GM23338 (cell line): ENCODE results near the gene HS6ST3. TPM values are rescaled to one million over a fixed set of nuclear protein-coding genes. Genes with fewer than 3 reads are reported as not detected.
A peak's percentile ranks its signal among the peaks of the same experiment; 100 is the strongest.

Experiments used
- ATAC-seq: fragments of 200-7000 bp; cut with Tn5 transposase; 3 replicates; pipeline ENCODE4 v1.9.1; 2020
- DNase-seq: peaks from one replicate; pipeline ENCODE4 v3.0.0-alpha.2; 2015; ENCODE audit warnings: low spot score
- H2AFZ ChIP-seq: fragments of 200-600 bp; sonication (generic); 2 replicates; pipeline ENCODE4 v1.8.0; 2016; ENCODE audit warnings: antibody characterized with exemption, mild to moderate bottlenecking, moderate library complexity
- H3F3A ChIP-seq: fragments of 200-600 bp; sonication (generic); replicated peaks from 2 replicates; pipeline ENCODE4 v1.8.0; 2017; ENCODE audit warnings: antibody characterized with exemption, mixed run types, low read depth
- H3K27ac ChIP-seq: fragments of 200-600 bp; sonication (generic); 2 replicates; pipeline ENCODE4 v1.6.1; 2016; ENCODE audit warnings: low read depth
- H3K27me3 ChIP-seq: fragments of 200-600 bp; sonication (generic); 2 replicates; pipeline ENCODE4 v1.8.0; 2016; ENCODE audit warnings: mild to moderate bottlenecking, mixed run types, moderate library complexity; ENCODE audit not compliant: insufficient read depth
- H3K36me3 ChIP-seq: fragments of 200-600 bp; sonication (generic); 2 replicates; pipeline ENCODE4 v1.8.0; 2016; ENCODE audit warnings: mild to moderate bottlenecking; ENCODE audit not compliant: insufficient read depth
- H3K4me1 ChIP-seq: fragments of 200-600 bp; sonication (generic); 2 replicates; pipeline ENCODE4 v1.8.0; 2016; ENCODE audit warnings: mild to moderate bottlenecking, moderate library complexity; ENCODE audit not compliant: insufficient read depth
- H3K4me2 ChIP-seq: fragments of 200-600 bp; sonication (generic); 2 replicates; pipeline ENCODE4 v1.7.1; 2017; ENCODE audit warnings: mixed run types
- H3K4me3 ChIP-seq: fragments of 200-600 bp; sonication (generic); 2 replicates; pipeline ENCODE4 v1.6.1; 2016; ENCODE audit warnings: mixed run types
- H3K79me2 ChIP-seq: fragments of 200-600 bp; sonication (generic); replicated peaks from 2 replicates; pipeline ENCODE4 v1.8.0; 2017; ENCODE audit warnings: mild to moderate bottlenecking; ENCODE audit not compliant: insufficient read depth
- H3K9me2 ChIP-seq: fragments of 200-600 bp; sonication (generic); 2 replicates; pipeline ENCODE4 v1.8.0; 2017; ENCODE audit not compliant: insufficient read depth
- H4K20me1 ChIP-seq: fragments of 200-600 bp; sonication (generic); replicated peaks from 2 replicates; pipeline ENCODE4 v1.8.0; 2017; ENCODE audit warnings: mild to moderate bottlenecking; ENCODE audit not compliant: insufficient read depth
- H3K27ac Mint-ChIP-seq: 2 replicates; pipeline ENCODE4 v1.8.0; 2020; ENCODE audit warnings: inconsistent platforms, mild to moderate bottlenecking, moderate library complexity, mixed read lengths
- H3K27me3 Mint-ChIP-seq: 3 replicates; pipeline ENCODE4 v1.8.0; 2022; ENCODE audit warnings: low read depth, mild to moderate bottlenecking, moderate library complexity, mixed read lengths, inconsistent platforms; ENCODE audit not compliant: insufficient read depth, poor library complexity
- H3K36me3 Mint-ChIP-seq: 3 replicates; pipeline ENCODE4 v1.8.0; 2021; ENCODE audit warnings: low read depth, mild to moderate bottlenecking, inconsistent platforms, moderate library complexity, mixed read lengths
- H3K4me1 Mint-ChIP-seq: 3 replicates; pipeline ENCODE4 v1.8.0; 2020; ENCODE audit warnings: mild to moderate bottlenecking, inconsistent platforms, mixed read lengths
- H3K4me3 Mint-ChIP-seq: 3 replicates; pipeline ENCODE4 v1.8.0; 2021; ENCODE audit warnings: moderate library complexity, mild to moderate bottlenecking, inconsistent platforms, mixed read lengths
- H3K9me3 Mint-ChIP-seq: 3 replicates; pipeline ENCODE4 v1.8.0; 2020; ENCODE audit warnings: moderate library complexity, mild to moderate bottlenecking, inconsistent platforms, mixed read lengths
- EZH2 ChIP-seq: fragments of 200-600 bp; sonication (generic); IDR thresholded peaks from one replicate; pipeline ENCODE4 v1.8.0; 2017; ENCODE audit warnings: antibody characterized with exemption, mild to moderate bottlenecking, low read depth; ENCODE audit not compliant: unreplicated experiment
- EZH2phosphoT487 ChIP-seq: fragments of 200-600 bp; sonication (generic); IDR thresholded peaks from one replicate; pipeline ENCODE4 v1.8.1; 2018; ENCODE audit warnings: antibody characterized with exemption; ENCODE audit not compliant: unreplicated experiment
- JUNB ChIP-seq: IDR thresholded peaks from one replicate; pipeline ENCODE4 v1.6.1; 2016; ENCODE audit warnings: antibody characterized with exemption; ENCODE audit not compliant: unreplicated experiment
- NANOG ChIP-seq: IDR thresholded peaks from 2 replicates; pipeline ENCODE4 v1.6.1; 2016; ENCODE audit warnings: antibody characterized with exemption, borderline replicate concordance
- STAT1 ChIP-seq: IDR thresholded peaks from one replicate; pipeline ENCODE4 v1.6.1; 2016; ENCODE audit warnings: antibody characterized with exemption; ENCODE audit not compliant: unreplicated experiment
- ZNF114 ChIP-seq: fragments of 250-450 bp; sonication (Bioruptor Pico); IDR thresholded peaks from 2 replicates; pipeline ENCODE4 v1.5.0; 2020; ENCODE audit warnings: mild to moderate bottlenecking, moderate library complexity
- ZNF331 ChIP-seq: fragments of 250-450 bp; sonication (Bioruptor Pico); IDR thresholded peaks from 2 replicates; pipeline ENCODE4 v1.5.0; 2020; ENCODE audit warnings: low read depth, mild to moderate bottlenecking, moderate library complexity
- polyA plus RNA-seq: library from polyadenylated mRNA; unstranded; fragments of >200 nt; fragmentation: Nextera tagmentation; extraction: Ambion mirVana; gene quantifications from 2 replicates; pipeline ENCODE4 v1.2.1, GENCODE V29; 2016
- total RNA-seq: library from RNA; depleted of rRNA; stranded (reverse); fragments of >200 nt; shearing (Covaris generic); gene quantifications from 2 replicates; pipeline ENCODE4 v1.2.3, GENCODE V29; 2014
- TF ChIP-seq, protein P1 (sequence below): IDR thresholded peaks from one replicate; pipeline ENCODE4 v1.6.1; 2018; ENCODE audit warnings: antibody characterized with exemption; ENCODE audit not compliant: unreplicated experiment
- TF ChIP-seq, protein P2 (sequence below): IDR thresholded peaks from 2 replicates; pipeline ENCODE4 v1.6.1; 2016; ENCODE audit warnings: antibody characterized with exemption

Gene HS6ST3
- total and polyA plus RNA-seq, 2 experiments from 2014 or later, result 0.52 to 0.80 TPM

DNA sequence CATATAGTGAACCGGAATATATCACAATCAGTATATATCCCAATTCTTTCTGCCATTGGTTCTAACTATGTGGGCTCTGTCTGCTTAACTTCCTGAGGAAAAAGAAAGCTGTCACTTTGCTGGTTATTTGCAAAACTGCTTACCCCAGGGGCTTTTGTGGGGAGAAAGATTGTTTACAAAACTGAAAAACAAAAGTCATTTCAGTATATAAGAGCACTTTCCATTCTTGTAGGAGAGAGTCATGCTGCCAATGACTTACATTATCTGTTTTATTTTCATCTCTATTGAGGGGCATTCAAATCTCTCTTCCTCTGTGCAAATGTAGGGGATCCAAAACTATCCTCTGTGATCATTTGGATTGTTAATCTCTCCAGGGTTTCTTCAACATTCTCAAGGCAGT is 3.2 kb upstream of the HS6ST3 start (continued):
- TF ChIP-seq EZH2phosphoT487 (no peak), NANOG (no peak), JUNB (no peak), STAT1 (no peak)

DNA sequence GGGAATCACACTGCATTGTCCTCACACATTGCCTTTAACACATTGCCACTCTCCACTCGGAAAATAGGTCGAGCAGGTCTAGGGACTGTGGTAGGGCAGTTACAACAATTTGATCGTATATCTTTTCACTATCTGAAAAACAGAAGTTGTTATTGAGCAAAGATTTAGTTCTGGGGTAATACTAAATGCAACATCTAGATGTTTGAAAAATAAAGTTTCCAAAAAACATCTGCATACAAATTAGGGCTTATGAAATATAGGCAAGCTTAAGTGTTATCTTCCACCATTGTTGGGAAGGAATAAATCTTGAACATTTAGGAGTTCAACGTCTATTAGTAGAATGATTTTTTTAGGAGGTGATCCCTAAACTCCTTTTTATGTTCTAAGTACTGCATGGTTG is 768 bp upstream of the HS6ST3 start:
- H3K27ac Mint-ChIP-seq, result no peak overlapping the region
- no peak for TF ChIP-seq STAT1
- no peak for TF ChIP-seq EZH2
- TF ChIP-seq ZNF331 (CRISPR knock-in tag), result no peak
- TF ChIP-seq ZNF114, result no peak
- TF ChIP-seq, protein P1, sequence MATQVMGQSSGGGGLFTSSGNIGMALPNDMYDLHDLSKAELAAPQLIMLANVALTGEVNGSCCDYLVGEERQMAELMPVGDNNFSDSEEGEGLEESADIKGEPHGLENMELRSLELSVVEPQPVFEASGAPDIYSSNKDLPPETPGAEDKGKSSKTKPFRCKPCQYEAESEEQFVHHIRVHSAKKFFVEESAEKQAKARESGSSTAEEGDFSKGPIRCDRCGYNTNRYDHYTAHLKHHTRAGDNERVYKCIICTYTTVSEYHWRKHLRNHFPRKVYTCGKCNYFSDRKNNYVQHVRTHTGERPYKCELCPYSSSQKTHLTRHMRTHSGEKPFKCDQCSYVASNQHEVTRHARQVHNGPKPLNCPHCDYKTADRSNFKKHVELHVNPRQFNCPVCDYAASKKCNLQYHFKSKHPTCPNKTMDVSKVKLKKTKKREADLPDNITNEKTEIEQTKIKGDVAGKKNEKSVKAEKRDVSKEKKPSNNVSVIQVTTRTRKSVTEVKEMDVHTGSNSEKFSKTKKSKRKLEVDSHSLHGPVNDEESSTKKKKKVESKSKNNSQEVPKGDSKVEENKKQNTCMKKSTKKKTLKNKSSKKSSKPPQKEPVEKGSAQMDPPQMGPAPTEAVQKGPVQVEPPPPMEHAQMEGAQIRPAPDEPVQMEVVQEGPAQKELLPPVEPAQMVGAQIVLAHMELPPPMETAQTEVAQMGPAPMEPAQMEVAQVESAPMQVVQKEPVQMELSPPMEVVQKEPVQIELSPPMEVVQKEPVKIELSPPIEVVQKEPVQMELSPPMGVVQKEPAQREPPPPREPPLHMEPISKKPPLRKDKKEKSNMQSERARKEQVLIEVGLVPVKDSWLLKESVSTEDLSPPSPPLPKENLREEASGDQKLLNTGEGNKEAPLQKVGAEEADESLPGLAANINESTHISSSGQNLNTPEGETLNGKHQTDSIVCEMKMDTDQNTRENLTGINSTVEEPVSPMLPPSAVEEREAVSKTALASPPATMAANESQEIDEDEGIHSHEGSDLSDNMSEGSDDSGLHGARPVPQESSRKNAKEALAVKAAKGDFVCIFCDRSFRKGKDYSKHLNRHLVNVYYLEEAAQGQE, result no peak
- TF ChIP-seq, protein P2, sequence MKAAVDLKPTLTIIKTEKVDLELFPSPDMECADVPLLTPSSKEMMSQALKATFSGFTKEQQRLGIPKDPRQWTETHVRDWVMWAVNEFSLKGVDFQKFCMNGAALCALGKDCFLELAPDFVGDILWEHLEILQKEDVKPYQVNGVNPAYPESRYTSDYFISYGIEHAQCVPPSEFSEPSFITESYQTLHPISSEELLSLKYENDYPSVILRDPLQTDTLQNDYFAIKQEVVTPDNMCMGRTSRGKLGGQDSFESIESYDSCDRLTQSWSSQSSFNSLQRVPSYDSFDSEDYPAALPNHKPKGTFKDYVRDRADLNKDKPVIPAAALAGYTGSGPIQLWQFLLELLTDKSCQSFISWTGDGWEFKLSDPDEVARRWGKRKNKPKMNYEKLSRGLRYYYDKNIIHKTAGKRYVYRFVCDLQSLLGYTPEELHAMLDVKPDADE, result no peak
- Histone ChIP-seq H4K20me1 (no peaks in the 10 kb centered on the region), H3K4me2 (peak overlapping the region; percentile 94), H3F3A (no peaks in the 10 kb centered on the region), H3K4me1 (peaks cover 17% of the 10 kb centered on the region), H3K79me2 (no peaks in the 10 kb centered on the region; the same call in 1 of the 2 replicates), H2AFZ (no peak overlapping the region), H3K27ac (no peak overlapping the region), H3K9me2 (no peaks in the 10 kb centered on the region), H3K4me3 (peak overlapping the region; percentile 83), H3K36me3 (no peaks in the 10 kb centered on the region), H3K27me3 (peaks cover 62% of the 10 kb centered on the region)
- no peaks in the 10 kb centered on the region; the same call in 2 of the 3 replicates for H3K9me3 Mint-ChIP-seq
- H3K4me3 Mint-ChIP-seq, result peak overlapping the region; percentile 75
- H3K27me3 Mint-ChIP-seq, result peaks cover 47% of the 10 kb centered on the region
- H3K4me1 Mint-ChIP-seq, result peaks cover 32% of the 10 kb centered on the region
- no peak for DNase-seq
- no peak for ATAC-seq
- H3K36me3 Mint-ChIP-seq, result no peaks in the 10 kb centered on the region
